GM12874 (cell line): ENCODE results near the gene SLC6A17.

ENCODE experiments used
- TF ChIP-seq, protein P1 (sequence below): IDR thresholded peaks from 2 replicates; pipeline ENCODE4 v1.5.1; 2011; ENCODE audit warnings: low read depth, mild to moderate bottlenecking, control low read depth, low read length, moderate library complexity; ENCODE audit not compliant: insufficient read depth

SLC6A17 gene

DNA sequence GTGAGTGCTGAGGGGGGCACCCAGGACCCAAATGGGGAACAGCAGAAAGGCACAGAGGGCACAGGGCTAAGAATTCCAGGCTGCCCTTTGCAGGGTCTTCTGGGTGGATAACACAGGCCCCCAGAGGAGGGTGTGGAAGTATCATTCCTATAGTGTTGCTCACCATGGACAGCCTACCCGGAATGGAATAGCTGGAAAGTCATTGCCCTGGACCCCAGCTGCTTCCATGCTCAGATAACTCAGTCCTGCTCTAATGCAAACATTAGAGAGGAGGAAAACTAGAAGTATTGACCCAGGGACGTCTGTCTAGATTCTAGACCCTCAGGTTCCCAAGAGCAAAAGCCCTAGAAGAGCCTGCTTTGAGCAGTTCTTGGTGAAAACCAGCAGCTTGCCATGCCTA is 24.7 kb downstream of the SLC6A17 start:
- TF ChIP-seq, protein P1, sequence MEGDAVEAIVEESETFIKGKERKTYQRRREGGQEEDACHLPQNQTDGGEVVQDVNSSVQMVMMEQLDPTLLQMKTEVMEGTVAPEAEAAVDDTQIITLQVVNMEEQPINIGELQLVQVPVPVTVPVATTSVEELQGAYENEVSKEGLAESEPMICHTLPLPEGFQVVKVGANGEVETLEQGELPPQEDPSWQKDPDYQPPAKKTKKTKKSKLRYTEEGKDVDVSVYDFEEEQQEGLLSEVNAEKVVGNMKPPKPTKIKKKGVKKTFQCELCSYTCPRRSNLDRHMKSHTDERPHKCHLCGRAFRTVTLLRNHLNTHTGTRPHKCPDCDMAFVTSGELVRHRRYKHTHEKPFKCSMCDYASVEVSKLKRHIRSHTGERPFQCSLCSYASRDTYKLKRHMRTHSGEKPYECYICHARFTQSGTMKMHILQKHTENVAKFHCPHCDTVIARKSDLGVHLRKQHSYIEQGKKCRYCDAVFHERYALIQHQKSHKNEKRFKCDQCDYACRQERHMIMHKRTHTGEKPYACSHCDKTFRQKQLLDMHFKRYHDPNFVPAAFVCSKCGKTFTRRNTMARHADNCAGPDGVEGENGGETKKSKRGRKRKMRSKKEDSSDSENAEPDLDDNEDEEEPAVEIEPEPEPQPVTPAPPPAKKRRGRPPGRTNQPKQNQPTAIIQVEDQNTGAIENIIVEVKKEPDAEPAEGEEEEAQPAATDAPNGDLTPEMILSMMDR, result no peak

DNA sequence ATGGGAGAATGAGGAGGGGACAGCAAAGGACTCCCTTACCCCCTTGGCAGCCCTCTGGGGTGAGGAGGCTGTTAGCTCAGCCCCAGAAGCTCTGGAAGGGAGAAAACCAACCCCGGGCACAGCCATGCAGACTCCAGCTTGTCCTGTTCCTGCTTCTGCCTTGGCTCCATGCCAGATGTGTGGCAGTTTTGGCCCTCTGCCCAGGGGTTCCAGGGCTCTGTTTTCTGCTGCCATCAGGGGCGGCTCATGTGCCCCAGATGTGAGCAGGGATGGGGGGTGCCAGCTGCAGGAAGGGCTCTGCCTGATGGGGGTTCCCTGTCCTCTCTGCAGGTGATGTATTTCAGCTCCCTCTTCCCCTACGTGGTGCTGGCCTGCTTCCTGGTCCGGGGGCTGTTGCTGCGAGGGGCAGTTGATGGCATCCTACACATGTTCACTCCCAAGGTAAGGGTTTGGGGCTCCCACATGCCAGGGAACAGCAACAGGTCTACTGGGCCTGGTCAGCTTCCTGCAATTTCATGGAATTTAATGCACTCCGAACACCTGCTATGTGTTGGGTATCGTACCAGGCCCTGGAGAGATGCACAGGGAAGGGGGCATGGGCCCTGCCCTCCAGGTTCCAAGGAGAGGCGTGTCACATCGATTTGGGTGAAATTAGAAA is 26.1 kb downstream of the SLC6A17 start:
- TF ChIP-seq, protein P1, result no peak

DNA sequence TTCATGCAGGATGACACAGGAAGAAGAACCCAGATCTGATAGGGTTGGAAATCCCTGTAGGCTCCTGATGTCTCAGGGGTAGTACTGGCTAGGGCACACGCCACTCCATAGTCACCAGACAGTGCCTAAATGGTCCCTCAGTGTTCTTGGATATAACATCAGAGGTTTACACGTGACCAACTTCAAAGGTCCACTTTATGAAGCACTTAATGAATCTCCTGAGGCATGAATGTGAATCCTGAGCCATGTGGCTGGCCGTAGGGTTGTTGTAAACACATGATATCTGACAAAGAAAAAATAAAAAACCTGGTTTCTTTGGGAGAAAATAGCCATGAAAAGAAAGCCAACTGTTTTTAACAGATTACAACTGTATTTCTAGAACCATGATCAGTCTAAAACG is 27.5 kb downstream of the SLC6A17 start:
- TF ChIP-seq, protein P1, result no peak

DNA sequence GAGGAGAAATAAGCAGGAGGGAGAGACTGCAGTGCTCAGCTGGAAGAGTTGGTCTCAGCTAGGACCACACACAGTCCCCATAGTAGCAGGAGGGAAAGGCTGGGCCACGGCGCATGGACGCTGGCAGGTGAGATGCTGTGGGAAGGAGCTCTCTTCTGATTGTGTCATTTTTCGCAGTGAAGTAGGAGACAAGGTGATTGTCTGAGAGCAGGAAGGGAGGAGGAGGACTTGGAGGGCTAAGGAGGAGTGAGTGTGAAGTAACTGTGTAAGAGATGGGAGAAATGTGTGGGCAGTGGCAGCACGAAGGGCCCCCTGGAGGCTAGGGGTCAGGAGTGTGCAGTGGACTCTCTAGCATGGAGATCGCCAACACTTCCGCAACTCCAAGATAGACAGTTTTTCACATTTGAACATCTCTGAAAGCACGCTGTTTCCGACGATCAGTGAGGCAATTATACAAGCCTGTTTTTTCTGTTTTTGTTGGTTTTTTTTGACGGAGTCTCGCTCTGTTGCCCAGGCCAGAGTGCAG is 33.4 kb downstream of the SLC6A17 start:
- TF ChIP-seq, protein P1, result no peak

DNA sequence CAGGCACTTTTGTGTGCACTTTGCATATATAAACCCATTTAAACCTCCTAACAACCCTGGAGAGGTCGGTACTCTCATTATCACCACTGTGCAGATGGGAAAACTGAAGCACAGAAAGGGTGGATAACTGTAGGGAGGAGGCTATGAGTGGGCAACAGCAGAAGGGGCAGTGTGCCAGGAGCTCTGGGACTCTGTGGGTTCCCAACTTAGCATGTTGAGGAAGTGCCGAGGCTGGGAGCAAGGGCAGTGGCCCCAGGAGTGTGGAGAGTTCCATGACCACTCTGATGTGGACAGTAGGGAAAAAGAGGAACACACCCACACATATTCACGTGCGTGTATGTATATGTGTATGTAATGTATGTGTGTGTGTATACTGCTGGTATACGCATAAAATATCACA is 34.2 kb downstream of the SLC6A17 start:
- TF ChIP-seq, protein P1, result no peak

DNA sequence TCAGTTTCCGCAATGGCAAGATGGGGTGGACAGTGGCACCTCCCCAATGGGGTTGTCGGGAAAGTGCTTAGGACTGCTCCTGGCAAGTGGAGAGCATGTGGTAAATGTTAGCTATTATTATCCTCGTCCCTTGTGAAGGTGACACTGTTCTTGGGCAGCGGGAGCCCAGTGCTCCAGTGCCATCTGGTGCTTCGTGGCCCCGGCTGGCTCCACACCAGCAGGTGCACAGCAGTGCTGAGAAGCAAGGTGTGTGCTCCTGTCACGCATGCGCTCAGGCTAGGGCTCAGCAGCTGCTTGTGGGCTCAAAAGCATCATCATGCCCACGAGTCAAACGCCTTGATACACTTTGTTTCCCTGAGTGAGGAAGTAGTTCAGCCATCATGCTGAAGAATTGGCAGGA is 34.9 kb downstream of the SLC6A17 start:
- TF ChIP-seq, protein P1, result no peak

DNA sequence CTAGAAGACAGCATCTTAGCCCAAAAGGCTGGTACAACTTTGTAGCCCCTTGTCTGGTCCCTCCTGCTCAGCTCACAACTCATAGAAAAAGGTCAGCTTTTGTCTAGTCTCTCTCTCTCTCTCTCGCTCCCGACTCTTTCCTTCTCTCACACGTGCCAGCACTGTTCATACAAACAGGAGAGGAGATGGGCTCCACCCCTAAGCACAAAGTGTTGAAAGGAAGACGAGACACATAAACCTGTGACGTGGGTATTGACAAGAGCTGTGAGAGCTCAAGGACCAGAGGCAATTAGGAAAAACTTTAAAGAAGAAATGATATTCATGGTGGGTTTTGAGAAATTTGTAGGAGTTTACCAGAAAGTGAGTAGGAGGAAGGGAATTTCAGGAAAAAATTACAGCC is 36.3 kb downstream of the SLC6A17 start:
- TF ChIP-seq, protein P1, result no peak
